GM19372 (cell line): ENCODE data around the gene SLC27A1.
"Not testable (repeated sequence)": the region's sequence is repeated elsewhere in the genome, so short reads cannot be mapped to it uniquely, and the experiment has no call there.

Experiments
- ATAC-seq: cut with Tn5 transposase; IDR thresholded peaks from one replicate; pipeline ENCODE4 v1.9.1; 2021; ENCODE audit warnings: mild to moderate bottlenecking, low read depth, moderate library complexity; ENCODE audit not compliant: unreplicated experiment

SLC27A1 gene

DNA sequence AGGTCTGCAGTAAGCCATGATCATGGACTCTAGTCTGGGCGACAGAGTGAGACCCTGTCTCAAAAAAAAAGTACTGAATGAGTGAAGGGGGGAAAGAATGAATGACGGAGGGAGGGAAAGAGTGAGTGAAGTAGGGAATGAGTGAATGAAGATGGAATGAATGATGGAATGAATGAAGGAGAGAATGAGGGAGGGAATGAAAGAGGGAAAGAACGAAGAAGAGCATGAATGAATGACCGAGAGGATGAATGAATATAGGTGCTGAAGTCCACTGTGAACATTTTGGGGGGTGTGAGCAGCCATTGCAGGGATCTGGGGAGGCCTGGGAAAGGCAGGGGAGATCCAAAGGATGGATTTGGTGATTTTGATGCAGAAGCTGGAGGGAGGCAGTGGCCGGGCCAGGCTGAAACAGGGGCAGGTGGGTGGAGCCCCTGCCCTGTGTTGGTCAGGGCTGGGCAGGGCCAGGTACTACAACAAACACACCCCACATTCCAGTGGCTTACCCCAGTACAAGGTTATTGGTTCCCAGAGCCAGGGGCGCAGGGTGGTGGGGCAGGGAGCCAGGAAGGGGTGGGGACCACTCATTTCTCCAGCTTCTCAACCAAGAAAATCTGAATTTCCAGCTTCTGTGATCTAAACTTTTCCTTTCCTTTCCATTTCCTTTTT is 14.3 kb downstream of the SLC27A1 start:
- no peak for ATAC-seq

DNA sequence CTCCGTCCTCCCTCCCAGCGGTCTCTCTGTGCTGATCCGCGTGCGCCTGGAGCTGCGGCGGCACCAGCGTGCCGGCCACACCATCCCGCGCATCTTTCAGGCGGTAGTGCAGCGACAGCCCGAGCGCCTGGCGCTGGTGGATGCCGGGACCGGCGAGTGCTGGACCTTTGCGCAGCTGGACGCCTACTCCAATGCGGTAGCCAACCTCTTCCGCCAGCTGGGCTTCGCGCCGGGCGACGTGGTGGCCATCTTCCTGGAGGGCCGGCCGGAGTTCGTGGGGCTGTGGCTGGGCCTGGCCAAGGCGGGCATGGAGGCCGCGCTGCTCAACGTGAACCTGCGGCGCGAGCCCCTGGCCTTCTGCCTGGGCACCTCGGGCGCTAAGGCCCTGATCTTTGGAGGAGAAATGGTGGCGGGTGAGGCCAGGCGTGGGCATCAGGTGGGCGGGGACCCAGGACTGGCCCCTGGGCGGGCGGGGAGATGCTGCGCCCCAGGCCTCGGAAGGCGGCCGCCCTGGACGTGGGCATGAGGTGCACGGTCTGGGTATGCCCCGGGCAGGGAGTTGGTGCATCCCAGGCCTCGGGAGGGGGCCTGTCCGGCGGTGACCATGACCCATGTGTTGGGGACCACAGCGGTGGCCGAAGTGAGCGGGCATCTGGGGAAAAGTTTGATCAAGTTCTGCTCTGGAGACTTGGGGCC is 16.4 kb downstream of the SLC27A1 start:
- ATAC-seq: no peak

DNA sequence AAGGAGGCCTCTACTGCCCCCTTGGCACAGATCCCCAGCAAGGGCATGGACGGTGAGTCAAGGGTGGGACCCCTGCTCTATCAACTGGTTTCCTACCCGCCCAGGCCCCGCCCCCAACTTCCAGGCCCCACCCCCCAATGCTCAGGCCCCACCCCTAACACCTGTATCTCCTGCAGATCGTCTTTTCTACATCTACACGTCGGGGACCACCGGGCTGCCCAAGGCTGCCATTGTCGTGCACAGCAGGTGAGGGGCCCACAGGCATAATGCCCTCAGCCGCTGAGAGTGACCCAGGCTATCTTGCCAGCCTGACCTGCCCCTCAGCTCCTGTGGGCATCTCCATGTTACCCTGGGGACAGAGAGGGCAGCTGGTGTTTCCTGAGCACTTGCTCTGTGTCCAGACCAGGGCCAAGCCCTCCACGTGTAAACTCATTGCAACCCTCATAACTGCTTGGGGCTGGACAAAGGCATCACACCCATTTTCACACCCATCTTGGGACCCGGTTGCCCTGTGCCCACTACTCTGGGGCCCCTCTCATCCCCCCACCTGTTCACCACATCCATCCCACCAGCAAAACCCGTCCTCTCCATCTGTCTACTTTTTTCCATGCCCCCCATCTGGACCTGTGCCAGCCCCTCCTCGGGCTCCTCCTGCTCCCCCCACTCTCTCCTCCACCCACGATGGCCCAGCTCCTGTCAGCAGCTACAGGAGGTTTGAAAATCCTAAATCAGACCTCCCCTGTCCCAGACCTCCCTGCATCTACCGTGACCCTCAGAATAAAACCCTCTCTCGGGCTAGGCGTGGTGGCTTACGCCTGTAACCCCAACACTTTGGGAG is 17.2 kb downstream of the SLC27A1 start:
- no peak for ATAC-seq

DNA sequence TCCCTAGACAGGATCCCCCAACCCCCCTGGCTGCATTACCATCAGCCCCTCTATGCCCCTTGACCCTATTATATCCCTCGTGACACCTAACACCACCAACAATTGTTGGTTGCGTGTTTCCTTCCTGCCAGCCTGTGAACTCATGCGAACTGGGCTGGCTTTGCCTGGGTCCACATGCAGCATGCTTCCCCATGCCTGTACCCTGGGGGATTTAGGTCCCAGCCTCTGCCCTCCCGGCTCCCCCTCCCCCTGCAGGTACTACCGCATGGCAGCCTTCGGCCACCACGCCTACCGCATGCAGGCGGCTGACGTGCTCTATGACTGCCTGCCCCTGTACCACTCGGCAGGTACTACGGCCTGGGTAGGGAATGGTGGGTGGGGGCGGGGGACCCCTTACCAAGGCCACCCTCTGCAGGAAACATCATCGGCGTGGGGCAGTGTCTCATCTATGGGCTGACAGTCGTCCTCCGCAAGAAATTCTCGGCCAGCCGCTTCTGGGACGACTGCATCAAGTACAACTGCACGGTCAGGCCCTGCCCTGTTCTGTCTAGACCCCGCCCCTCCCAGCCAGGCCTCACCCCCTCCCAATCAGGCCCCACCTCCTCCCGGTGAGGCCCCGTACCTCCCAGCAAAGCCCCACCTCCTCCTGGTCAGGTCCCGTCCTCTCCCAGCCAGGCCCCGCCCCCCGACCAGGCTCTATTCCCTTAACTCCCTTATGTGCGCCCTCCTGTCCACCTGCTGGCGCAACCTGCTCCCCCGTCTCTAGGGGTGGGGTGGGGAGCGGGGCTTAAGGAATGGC is 18.5 kb downstream of the SLC27A1 start:
- no peak for ATAC-seq

DNA sequence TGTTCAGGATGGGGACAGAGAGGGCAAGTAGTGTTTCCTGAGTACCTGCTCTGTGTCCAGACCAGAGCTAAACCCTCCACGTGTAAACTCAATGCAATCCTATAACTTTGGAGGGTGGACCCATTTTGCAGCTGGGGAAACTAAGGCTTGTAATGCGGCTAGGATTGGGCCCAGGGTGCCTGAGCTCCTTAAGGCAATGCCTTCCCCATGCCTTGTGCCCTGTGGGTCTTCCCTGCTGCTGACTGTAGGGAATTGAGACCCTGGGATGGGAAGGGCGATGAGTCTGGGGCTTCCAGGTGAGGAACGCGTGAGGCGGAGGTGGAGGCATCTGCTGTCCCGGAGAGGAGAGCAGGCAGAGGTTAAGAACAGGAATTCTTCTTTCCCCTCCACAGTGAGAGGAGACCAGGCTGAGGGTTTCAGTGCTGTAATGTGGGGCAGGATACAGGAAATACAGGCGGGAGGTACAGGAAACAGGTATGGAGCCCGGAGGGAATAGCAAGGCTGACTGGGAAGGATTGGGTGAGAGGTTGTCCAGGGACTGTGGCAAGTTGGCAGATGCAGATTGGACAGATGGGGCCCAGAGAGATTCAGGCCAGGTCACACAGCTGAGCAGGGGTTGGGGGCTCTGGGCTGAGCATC is 19.2 kb downstream of the SLC27A1 start:
- ATAC-seq: no peak

DNA sequence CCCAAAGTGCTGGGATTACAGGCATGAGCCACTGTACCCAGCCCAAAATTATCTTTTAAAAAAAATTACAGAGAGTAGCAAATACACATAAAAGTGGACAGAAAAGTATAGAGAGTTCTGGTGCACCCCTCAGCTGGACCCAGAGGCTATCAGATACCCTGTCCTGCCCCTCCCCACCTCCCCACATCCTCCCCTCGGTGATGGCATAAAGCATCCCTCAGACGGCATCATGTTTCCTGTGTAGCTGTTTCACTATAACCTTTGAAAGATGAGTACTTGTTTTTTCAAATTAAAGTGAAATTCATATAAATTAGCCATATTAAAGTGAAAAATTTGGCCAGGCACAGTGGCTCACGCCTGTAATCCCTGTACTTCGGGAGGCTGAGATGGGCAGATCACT is 20.1 kb downstream of the SLC27A1 start:
- ATAC-seq: no peak

DNA sequence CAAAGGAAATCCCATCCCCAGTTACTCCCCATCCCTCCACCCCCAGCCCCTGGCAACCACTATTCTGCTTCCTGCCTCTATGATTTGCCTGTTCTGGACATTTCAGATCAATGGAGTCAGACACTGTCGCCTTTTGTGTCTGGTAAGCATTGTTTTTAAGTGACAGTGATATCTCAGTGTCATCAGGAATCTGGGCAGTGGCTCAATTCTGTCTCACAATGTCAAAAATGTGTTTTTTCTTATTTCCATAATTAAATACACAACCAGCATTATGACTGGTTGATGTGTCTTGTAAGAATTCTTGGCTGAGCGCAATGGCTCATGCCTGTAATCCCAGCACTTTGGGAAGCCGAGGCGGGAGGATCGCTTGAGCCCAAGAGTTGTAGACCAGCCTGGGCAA is 21.0 kb downstream of the SLC27A1 start:
- ATAC-seq: no peak

DNA sequence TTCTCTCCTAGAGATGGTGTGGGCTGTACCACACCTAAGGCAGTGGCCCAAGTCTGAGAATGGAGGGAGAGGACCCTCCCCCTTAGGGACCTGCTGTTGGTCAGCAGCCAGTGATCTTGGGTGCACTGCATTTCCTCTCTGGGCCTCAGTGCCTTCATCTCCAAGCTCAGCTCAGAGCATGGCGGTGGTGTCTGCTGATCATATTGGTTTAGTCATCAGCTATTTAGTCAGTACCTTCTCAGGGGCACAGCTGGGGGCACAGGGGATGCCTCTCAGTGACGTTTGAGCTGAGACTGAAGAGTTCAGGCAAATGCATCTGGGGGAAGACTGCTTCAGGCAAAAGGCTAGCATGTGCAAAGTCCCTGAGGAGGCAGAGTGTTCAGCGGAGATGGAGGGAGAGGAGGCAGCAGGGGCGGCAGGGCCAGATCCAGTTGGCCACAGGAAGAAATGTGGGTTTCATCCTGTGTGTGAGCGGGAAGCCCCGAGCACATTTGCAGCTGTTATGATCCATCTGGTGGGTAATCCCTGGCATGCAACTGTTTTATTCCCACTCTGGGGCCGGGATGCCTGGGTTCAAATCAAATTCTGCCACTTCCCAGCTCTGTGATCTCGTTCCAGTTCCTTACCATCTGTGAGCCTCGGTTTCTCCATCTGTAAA is 25.4 kb downstream of the SLC27A1 start:
- ATAC-seq: no peak

DNA sequence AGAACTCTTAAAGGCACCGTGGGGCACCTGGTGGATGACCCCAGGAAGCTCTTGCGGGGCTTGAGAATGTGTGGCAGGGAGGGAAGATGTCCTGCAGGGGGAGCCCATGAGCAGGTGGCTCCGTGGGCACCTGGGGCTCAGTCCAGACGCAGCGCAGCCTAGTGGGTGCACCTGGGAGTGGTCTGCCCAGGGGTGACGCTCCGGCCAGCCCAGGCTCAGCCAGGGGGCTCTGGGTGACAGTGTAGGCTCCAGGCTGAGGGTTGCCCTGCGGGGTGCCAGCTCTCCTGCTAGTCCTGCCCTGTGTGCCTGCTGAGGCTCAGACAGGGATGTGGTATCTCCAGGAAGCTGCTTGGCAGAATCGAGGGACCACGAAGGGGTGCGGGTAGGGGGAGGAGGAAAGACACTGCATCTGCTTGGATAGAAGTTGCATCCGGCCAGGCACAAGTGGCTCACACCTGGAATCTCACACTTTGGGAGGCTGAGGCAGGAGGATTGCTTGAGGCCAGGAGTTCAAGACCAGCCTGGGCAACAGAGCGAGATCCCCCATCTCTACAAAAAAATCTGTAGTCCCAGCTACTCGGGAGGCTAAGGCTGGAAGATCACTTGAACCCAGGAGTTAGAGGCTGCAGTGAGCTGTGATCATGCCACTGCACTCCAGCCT is 26.1 kb downstream of the SLC27A1 start:
- no peak for ATAC-seq

DNA sequence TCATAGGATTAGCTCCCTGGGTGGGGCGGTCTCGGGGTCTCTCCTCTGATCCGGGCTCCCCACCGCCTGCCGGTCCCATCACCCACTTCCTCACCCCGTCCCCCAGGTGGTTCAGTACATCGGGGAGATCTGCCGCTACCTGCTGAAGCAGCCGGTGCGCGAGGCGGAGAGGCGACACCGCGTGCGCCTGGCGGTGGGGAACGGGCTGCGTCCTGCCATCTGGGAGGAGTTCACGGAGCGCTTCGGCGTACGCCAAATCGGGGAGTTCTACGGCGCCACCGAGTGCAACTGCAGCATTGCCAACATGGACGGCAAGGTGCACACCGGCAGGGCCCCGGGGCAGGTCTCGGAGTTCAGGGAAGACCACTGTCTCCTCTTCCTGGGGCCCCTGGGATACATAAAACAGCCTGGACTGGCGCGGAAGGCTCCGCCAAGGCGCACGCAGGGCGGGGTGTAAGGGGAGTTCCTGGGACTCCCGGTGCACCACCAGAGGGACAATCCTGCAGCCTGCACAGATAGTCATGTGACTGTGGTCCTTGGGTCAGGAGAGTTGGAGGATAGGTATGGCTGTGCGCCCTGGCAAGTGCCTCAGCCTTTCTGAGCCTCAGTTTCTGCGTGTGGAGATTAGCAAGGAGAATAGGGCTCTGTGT is 26.9 kb downstream of the SLC27A1 start:
- no peak for ATAC-seq

DNA sequence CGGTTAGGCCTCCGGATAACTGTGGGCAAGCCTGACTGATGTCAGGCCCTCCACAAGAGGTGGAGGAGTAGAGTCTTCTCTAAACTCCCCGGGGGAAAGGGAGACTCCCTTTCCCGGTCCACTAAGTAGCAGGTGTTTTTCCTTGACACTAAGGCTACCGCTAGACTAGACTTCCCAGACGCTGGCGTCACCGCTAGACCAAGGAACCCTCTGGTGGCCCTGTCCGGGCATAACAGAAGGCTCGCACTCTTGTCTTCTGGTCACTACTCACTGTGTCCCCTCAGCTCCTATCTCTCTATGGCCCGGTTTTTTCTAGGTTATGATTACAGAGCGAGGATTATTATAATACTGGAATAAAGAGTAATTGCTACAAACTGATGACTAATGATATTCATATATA is 28.7 kb downstream of the SLC27A1 start:
- not testable (repeated sequence) for ATAC-seq

DNA sequence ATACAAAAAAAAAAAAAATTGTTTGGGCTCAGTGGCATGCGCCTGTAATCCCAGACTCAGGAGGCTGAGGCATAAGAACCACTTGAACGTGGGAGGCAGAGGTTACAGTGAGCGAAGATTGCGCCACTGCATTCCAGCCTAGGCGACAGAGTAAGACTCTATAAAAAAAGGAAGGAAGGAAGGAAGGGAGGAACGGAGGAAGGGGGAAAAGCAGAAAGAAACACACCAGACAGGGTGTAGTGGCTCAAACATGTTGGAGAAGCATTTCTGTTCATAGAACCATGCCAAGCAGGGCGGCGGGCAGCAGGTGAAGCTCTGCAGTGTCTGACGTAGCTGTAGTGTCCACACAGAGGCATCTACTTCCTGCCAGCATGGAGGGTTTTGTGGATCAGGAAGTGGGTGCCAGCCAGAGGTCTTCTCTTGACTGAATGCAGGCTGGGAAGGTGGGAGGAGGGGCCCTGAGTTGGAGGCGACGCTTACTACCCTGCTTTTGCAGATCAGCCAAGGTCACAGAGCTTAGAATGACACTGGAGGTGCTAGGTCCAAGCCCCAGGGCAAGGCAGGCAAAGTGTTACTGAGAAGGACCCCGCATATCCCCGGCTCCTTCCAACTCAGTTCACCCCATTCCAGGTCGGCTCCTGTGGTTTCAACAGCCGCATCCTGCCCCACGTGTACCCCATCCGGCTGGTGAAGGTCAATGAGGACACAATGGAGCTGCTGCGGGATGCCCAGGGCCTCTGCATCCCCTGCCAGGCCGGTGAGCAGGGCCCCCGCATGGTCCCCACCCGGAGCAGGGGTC is 29.5 kb downstream of the SLC27A1 start:
- no peak for ATAC-seq

DNA sequence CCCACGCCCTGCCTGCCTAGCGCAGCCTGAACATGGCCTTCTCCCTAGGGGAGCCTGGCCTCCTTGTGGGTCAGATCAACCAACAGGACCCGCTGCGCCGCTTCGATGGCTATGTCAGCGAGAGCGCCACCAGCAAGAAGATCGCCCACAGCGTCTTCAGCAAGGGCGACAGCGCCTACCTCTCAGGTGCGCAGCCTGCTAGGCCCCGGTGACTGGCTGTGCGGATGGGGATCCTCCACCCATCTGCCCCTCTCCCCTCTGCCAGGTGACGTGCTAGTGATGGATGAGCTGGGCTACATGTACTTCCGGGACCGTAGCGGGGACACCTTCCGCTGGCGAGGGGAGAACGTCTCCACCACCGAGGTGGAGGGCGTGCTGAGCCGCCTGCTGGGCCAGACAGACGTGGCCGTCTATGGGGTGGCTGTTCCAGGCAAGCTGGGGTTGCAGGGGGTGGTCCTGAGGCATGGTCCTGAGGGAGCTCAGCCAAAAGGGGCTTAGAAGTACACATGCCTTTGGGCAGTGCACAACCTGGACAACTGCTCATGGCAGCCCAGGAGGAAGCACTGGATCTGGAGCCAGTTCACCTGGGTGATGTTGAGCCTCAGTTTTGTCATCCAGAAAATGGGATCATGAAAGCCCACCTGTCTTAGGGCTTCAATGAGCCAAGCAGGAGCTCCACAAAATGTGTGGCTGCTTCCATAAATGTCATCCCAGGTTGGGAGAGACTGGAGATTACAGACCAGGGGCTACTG is 30.3 kb downstream of the SLC27A1 start:
- ATAC-seq: no peak

DNA sequence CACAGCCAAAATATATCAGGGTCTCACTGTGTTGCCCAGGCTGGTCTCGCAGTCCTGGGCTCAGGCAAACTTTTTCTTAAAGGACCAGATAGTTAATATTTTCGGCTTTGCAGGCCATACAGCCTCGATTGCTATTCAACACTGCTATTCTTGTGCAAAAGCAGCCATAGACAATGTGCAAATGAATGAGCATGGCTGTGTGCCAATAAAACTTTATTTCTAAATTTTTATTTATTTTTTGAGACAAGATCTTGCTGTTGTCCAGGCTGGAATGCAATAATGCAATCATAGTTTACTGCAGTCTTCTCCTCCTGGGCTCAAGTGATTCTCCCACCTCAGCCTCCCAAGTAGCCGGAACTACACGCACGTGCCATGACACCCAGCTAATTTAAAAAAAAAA is 32.9 kb downstream of the SLC27A1 start:
- no peak for ATAC-seq

DNA sequence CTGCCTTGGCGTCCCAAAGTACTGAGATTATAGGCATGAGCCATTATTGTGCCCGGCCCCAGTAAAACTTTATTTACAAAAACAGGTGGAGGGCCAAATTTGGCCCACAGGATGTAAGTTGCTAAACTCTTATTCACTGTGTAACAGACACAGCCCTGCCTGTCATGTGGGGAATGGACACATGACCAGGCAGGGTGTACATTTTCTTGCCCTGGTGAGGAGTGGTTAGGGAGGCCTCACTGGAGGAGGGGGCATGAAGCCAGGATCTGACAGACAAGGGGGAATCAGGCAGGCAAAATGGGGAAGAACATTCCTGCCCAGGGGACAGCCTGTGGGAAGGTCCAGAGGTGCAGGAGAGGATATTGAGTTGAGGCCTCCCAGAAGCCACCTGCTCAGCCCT is 33.7 kb downstream of the SLC27A1 start:
- no peak for ATAC-seq

DNA sequence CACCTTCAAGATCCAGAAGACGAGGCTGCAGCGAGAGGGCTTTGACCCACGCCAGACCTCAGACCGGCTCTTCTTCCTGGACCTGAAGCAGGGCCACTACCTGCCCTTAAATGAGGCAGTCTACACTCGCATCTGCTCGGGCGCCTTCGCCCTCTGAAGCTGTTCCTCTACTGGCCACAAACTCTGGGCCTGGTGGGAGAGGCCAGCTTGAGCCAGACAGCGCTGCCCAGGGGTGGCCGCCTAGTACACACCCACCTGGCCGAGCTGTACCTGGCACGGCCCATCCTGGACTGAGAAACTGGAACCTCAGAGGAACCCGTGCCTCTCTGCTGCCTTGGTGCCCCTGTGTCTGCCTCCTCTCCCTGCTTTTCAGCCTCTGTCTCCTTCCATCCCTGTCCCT is 34.1 kb downstream of the SLC27A1 start:
- no peak for ATAC-seq

DNA sequence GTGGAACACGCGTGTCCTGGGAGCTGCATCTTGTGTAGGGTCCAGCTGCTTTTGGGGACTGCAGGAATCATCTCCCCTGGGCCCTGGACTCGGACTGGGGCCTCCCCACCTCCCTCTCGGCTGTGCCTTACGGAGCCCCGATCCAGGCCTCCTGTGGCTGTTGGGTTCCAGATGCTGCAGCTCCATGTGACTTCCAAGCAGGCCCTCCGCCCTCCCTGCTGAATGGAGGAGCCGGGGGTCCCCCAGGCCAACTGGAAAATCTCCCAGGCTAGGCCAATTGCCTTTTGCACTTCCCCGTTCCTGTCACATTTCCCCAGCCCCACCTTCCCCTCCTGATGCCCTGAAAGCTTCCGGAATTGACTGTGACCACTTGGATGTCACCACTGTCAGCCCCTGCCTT is 34.9 kb downstream of the SLC27A1 start:
- ATAC-seq: no peak
